HepG2 (cell line): Measurements from ENCODE around the gene CDK14. TPM values are rescaled to one million over a fixed set of nuclear protein-coding genes. Genes with fewer than 3 reads are reported as not detected.

Source experiments
- ATAC-seq: fragments of 200-7000 bp; cut with Tn5 transposase; 3 replicates; pipeline ENCODE4 v1.9.1; 2020; ENCODE audit warnings: mild to moderate bottlenecking, moderate library complexity
- BruUV-seq: library from RNA; stranded (reverse); fragments of 400-500 nt; replicated peaks from 2 replicates; lab custom pipeline; 2021; lab: Mats Ljungman, UMichigan
- CTCF ChIA-PET: fragments of 300-600 bp; formaldehyde crosslinking; extraction: SDS; loops from one replicate; lab custom pipeline; 2021; ENCODE audit warnings: low total read pairs, inconsistent platforms, low intra/inter-chr PET ratio; lab: Yijun Ruan, JAX
- POLR2A ChIA-PET: fragments of 350-600 bp; sonication (Branson Sonifier 250); formaldehyde crosslinking; loops from one replicate; lab custom pipeline; 2020; ENCODE audit warnings: antibody characterized with exemption, inconsistent platforms; lab: Yijun Ruan, JAX
- DNase-seq: peaks from one replicate; pipeline ENCODE4 v3.0.0-alpha.2; 2015; ENCODE audit warnings: low spot score
- FAIRE-seq: peaks from 3 replicates; lab custom pipeline; 2011; peaks lifted over from hg19 to GRCh38; lab: Jason Lieb, UNC
- H2AFZ ChIP-seq: one replicate; pipeline ENCODE4 v1.6.1; 2011; ENCODE audit warnings: low read length, inconsistent platforms
- H3K27ac ChIP-seq: fragments of 300-600 bp; 3 replicates; pipeline ENCODE4 v1.8.0; 2011; ENCODE audit warnings: mixed run types, mild to moderate bottlenecking, mixed read lengths, low read length, inconsistent platforms; ENCODE audit not compliant: insufficient read depth; ENCODE audit errors: extremely low read length
- H3K27me3 ChIP-seq, 2 experiments: fragments of 200-600 bp in 1 of 2; 2 replicates in 1 of 2; 3 replicates in 1 of 2; pipeline versions ENCODE4 v1.6.0 to v1.8.0; 2011; ENCODE audit warnings: low read length in 2 of 2, mild to moderate bottlenecking in 2 of 2, moderate library complexity in 2 of 2, inconsistent platforms in 1 of 2; ENCODE audit not compliant: insufficient read depth in 2 of 2, control insufficient read depth in 1 of 2
- H3K36me3 ChIP-seq, 2 experiments: fragments of 200-600 bp in 1 of 2; replicated peaks in 1 of 2; 2 replicates in 1 of 2; 3 replicates in 1 of 2; pipeline versions ENCODE4 v1.5.1 to v1.8.0; 2011; ENCODE audit warnings: low read length in 2 of 2, inconsistent platforms in 1 of 2; ENCODE audit not compliant: insufficient read depth in 2 of 2, control insufficient read depth in 1 of 2
- H3K4me1 ChIP-seq: 2 replicates; pipeline ENCODE4 v1.5.1; 2012; ENCODE audit warnings: low read length, inconsistent platforms; ENCODE audit not compliant: insufficient read depth
- H3K4me2 ChIP-seq: 2 replicates; pipeline ENCODE4 v1.6.0; 2011; ENCODE audit warnings: low read depth, low read length, inconsistent platforms
- H3K4me3 ChIP-seq, 3 experiments: fragments of 200-600 bp in 1 of 3; sonication (generic), shearing (Covaris generic) in 1 of 3; replicated peaks in 1 of 3; 2 replicates each; pipeline ENCODE4 v1.5.1; 2011 to 2016; ENCODE audit warnings: low read length in 3 of 3, inconsistent platforms in 2 of 3, low read depth in 2 of 3, mild to moderate bottlenecking in 2 of 3, control low read depth in 1 of 3, mixed read lengths in 1 of 3; ENCODE audit not compliant: insufficient read depth in 1 of 3
- H3K79me2 ChIP-seq: one replicate; pipeline ENCODE4 v1.6.1; 2011; ENCODE audit warnings: low read length, inconsistent platforms; ENCODE audit not compliant: insufficient read depth
- H3K9ac ChIP-seq: 2 replicates; pipeline ENCODE4 v1.6.0; 2011; ENCODE audit warnings: mild to moderate bottlenecking, low read depth, low read length, inconsistent platforms; ENCODE audit not compliant: insufficient read depth
- H3K9me3 ChIP-seq: 2 replicates; pipeline ENCODE4 v1.5.1; 2012; ENCODE audit warnings: mild to moderate bottlenecking, low read length
- H4K20me1 ChIP-seq: 2 replicates; pipeline ENCODE4 v1.6.0; 2011; ENCODE audit warnings: inconsistent platforms, mild to moderate bottlenecking, low read length, moderate library complexity; ENCODE audit not compliant: insufficient read depth
- ATF7-NPFF ChIP-seq: sonication (generic); formaldehyde crosslinking; IDR thresholded peaks from 2 replicates; pipeline ENCODE4 v1.8.1; 2023; ENCODE audit warnings: mild to moderate bottlenecking, low read depth, missing genetic modification reagents, moderate library complexity
- BATF2 ChIP-seq: sonication (generic); formaldehyde crosslinking; IDR thresholded peaks from 2 replicates; pipeline ENCODE4 v1.8.0; 2022; ENCODE audit warnings: mild to moderate bottlenecking, missing genetic modification reagents, moderate library complexity
- BORCS8-MEF2B ChIP-seq: sonication (generic); formaldehyde crosslinking; IDR thresholded peaks from 2 replicates; pipeline ENCODE4 v1.8.0; 2022; ENCODE audit warnings: mild to moderate bottlenecking, missing genetic modification reagents
- CHD4 ChIP-seq: fragments of 200-600 bp; sonication (generic); IDR thresholded peaks from 2 replicates; pipeline ENCODE4 v1.7.0; 2017; ENCODE audit warnings: mild to moderate bottlenecking, low read length, borderline replicate concordance
- DBP ChIP-seq: sonication (generic); formaldehyde crosslinking; IDR thresholded peaks from 2 replicates; pipeline ENCODE4 v1.4.0; 2020; ENCODE audit warnings: missing genetic modification reagents; ENCODE audit errors: not compliant biosample characterization
- IRF2 ChIP-seq: IDR thresholded peaks from 2 replicates; pipeline ENCODE4 v1.6.1; 2018; ENCODE audit warnings: missing genetic modification reagents, missing compliant biosample characterization
- MXI1 ChIP-seq: IDR thresholded peaks from 3 replicates; pipeline ENCODE4 v1.6.1; 2012; ENCODE audit warnings: low read depth, low read length, inconsistent platforms, borderline replicate concordance
- NBN ChIP-seq: fragments of 450-650 bp; conservative IDR thresholded peaks from 2 replicates; pipeline ENCODE4 v1.6.1; 2017
- RCOR2 ChIP-seq: IDR thresholded peaks from 2 replicates; pipeline ENCODE4 v1.6.1; 2016; ENCODE audit warnings: missing biosample characterization, missing genetic modification reagents
- RXRA ChIP-seq: sonication (generic); formaldehyde crosslinking; IDR thresholded peaks from 2 replicates; pipeline ENCODE4 v1.5.1; 2020; ENCODE audit warnings: missing genetic modification reagents
- TOE1 ChIP-seq: sonication (generic); formaldehyde crosslinking; IDR thresholded peaks from 2 replicates; pipeline ENCODE4 v1.4.0; 2020; ENCODE audit warnings: mild to moderate bottlenecking, missing genetic modification reagents
- YY1 ChIP-seq: IDR thresholded peaks from 2 replicates; pipeline ENCODE4 v1.6.1; 2011; ENCODE audit warnings: low read length, low read depth, moderate library complexity, mild to moderate bottlenecking; ENCODE audit not compliant: insufficient read depth, insufficient replicate concordance
- ZBTB44 ChIP-seq: sonication (generic); formaldehyde crosslinking; IDR thresholded peaks from 2 replicates; pipeline ENCODE4 v1.4.0; 2020; ENCODE audit warnings: missing genetic modification reagents
- ZNF256 ChIP-seq: sonication (generic); formaldehyde crosslinking; conservative IDR thresholded peaks from 2 replicates; pipeline ENCODE4 v1.4.0; 2020; ENCODE audit warnings: missing genetic modification reagents
- ZNF260 ChIP-seq: sonication (generic); formaldehyde crosslinking; IDR thresholded peaks from 2 replicates; pipeline ENCODE4 v1.4.0; 2020; ENCODE audit warnings: missing genetic modification reagents, low read depth, mild to moderate bottlenecking, borderline replicate concordance
- ZNF382 ChIP-seq: sonication (generic); formaldehyde crosslinking; IDR thresholded peaks from 2 replicates; pipeline ENCODE4 v1.5.0; 2020; ENCODE audit warnings: missing genetic modification reagents, mild to moderate bottlenecking, borderline replicate concordance
- ZNF484 ChIP-seq: sonication (generic); formaldehyde crosslinking; IDR thresholded peaks from 2 replicates; pipeline ENCODE4 v1.5.1; 2020; ENCODE audit warnings: mild to moderate bottlenecking, low read depth, missing genetic modification reagents, borderline replicate concordance
- ZNF777 ChIP-seq: sonication (generic); formaldehyde crosslinking; IDR thresholded peaks from 2 replicates; pipeline ENCODE4 v1.4.0; 2020; ENCODE audit warnings: missing genetic modification reagents
- WGBS: methylation state at CpG from one replicate; pipeline ENCODE4 v1.1.6; 2017; ENCODE audit warnings: low lambda C conversion rate; 5-methylcytosine and 5-hydroxymethylcytosine counted together
- in situ Hi-C: cut with HindIII; loops from 2 replicates; pipeline ENCODE4 v1.10.0; 2017; ENCODE audit warnings: low pct_unique_long_range_greater_than_20kb; ENCODE audit not compliant: extremely low pct_ligation_motif_present
- intact Hi-C: fragments of 100-400 bp; cut with micrococcal nuclease; formaldehyde crosslinking; loops from one replicate; pipeline ENCODE4 v1.10.0; 2022; ENCODE audit not compliant: unreplicated experiment
- polyA plus RNA-seq, 8 experiments: library from polyadenylated mRNA; depleted of rRNA in 3 of 8; stranded (reverse) in 7 of 8; unstranded in 1 of 8; fragments of >200 nt; fragmentation: Illumina TruSeq in 4 of 8; extraction: Trizol in 4 of 8; gene quantifications; 2 replicates each; pipeline versions ENCODE4 v1.2.1 to v1.2.3, GENCODE V29; 2011 to 2016; ENCODE audit warnings: low read depth in 4 of 8, missing spikeins in 1 of 8, mixed read lengths in 1 of 8; ENCODE audit not compliant: insufficient read depth in 1 of 8
- total RNA-seq, 5 experiments: library from RNA; depleted of rRNA; stranded (reverse); fragments of >200 nt; fragmentation: Illumina TruSeq; extraction: Trizol; gene quantifications; 2 replicates each; pipeline ENCODE4 v1.2.3, GENCODE V29; 2016; ENCODE audit warnings: low read depth in 1 of 5

Gene CDK14
- total and polyA plus RNA-seq, 2 of the 13 experiments (the other 11 are each of a cell fraction or from before 2014, with no cell fraction given): 0.26 to 0.71 TPM

- no TSS peak for BruUV-seq
- no peaks in the 10 kb centered on the region for H3K4me1 ChIP-seq
- H3K9ac ChIP-seq: no peak overlapping the region
- no peak for FAIRE-seq
- H3K36me3 ChIP-seq: no peaks in the 10 kb centered on the region
- no peak overlapping the region for H2AFZ ChIP-seq
- DNase-seq: no peak
- no peak overlapping the region for H3K27ac ChIP-seq
- intact Hi-C loops (no loop called here), in situ Hi-C loops (no loop called here)
- WGBS: 18% methylated on average over 3 of the region's 3 CpGs
- no peak for TF ChIP-seq RXRA
- TF ChIP-seq BATF2 (CRISPR knock-in tag): no peak
- TF ChIP-seq ZNF777 (CRISPR knock-in tag): no peak
- no peak for TF ChIP-seq ZNF382 (CRISPR knock-in tag)
- no peak for TF ChIP-seq TOE1 (CRISPR knock-in tag)
- no peak for TF ChIP-seq RCOR2 (CRISPR knock-in tag)
- no peak for TF ChIP-seq ZNF260
- no peak for TF ChIP-seq ZNF256
- TF ChIP-seq YY1: no peak
- TF ChIP-seq ATF7-NPFF (CRISPR knock-in tag): no peak
- no peak for TF ChIP-seq CHD4
- TF ChIP-seq DBP: no peak
- no peak for TF ChIP-seq BORCS8-MEF2B
- TF ChIP-seq MXI1: no peak
- no peak for TF ChIP-seq ZNF484
- no peak for TF ChIP-seq NBN
- TF ChIP-seq ZBTB44 (CRISPR knock-in tag): no peak
- no peak for TF ChIP-seq IRF2 (CRISPR knock-in tag)
- H3K4me2 ChIP-seq: no peak overlapping the region
- H3K79me2 ChIP-seq: no peaks in the 10 kb centered on the region
- ChIA-PET CTCF (no interaction called here), POLR2A (no interaction called here)
- H3K4me3 ChIP-seq: no peak overlapping the region
- H3K9me3 ChIP-seq: no peaks in the 10 kb centered on the region
- H3K27me3 ChIP-seq: no peaks in the 10 kb centered on the region
- no peaks in the 10 kb centered on the region for H4K20me1 ChIP-seq
- ATAC-seq: no peak
Observed at GRCh38 chr7:91107460-91107859, 511.3 kb downstream of the CDK14 start.
